Activated T-cell treated with anti-CD3 and anti-CD28 coated beads, Interleukin-2, amount 50 U/mL, for 1 hour (primary cell): Measurements from ENCODE around the gene SCN10A.

Experiments used
- DNase-seq: peaks from one replicate; pipeline ENCODE4 v3.0.0-alpha.2; 2020

Gene SCN10A

GRCh38 chr3:38717355-38718240, 98.4 kb downstream of the SCN10A start:
- DNase-seq = no peak

- no peak for DNase-seq
Measured at GRCh38 chr3:38713121-38713520, 102.9 kb downstream of the SCN10A start.

- DNase-seq = no peak
Measured at GRCh38 chr3:38711321-38711720, 104.7 kb downstream of the SCN10A start.

- DNase-seq = no peak
Measured at GRCh38 chr3:38707730-38708129, 108.3 kb downstream of the SCN10A start.

- no peak for DNase-seq
Measured at GRCh38 chr3:38706961-38707360, 109.1 kb downstream of the SCN10A start.

GRCh38 chr3:38702231-38702630, 113.8 kb downstream of the SCN10A start:
- no peak for DNase-seq

GRCh38 chr3:38698760-38699159, 117.3 kb downstream of the SCN10A start:
- no peak for DNase-seq

GRCh38 chr3:38698061-38698460, 118.0 kb downstream of the SCN10A start:
- no peak for DNase-seq

GRCh38 chr3:38696034-38696433, 120.0 kb downstream of the SCN10A start:
- DNase-seq = no peak

- no peak for DNase-seq
Measured at GRCh38 chr3:38690185-38690584, 125.8 kb downstream of the SCN10A start.

GRCh38 chr3:38689774-38690173, 126.2 kb downstream of the SCN10A start:
- no peak for DNase-seq

GRCh38 chr3:38689346-38689745, 126.7 kb downstream of the SCN10A start:
- no peak for DNase-seq

- DNase-seq = no peak
Measured at GRCh38 chr3:38687321-38687720, 128.7 kb downstream of the SCN10A start.

- no peak for DNase-seq
Measured at GRCh38 chr3:38684546-38684945, 131.5 kb downstream of the SCN10A start.

- no peak for DNase-seq
Measured at GRCh38 chr3:38669668-38670067, 146.3 kb downstream of the SCN10A start.

- DNase-seq = no peak
Measured at GRCh38 chr3:38662544-38662943, 153.5 kb downstream of the SCN10A start.

GRCh38 chr3:38658841-38659240, 157.2 kb downstream of the SCN10A start:
- no peak for DNase-seq

GRCh38 chr3:38657369-38657768, 158.6 kb downstream of the SCN10A start:
- no peak for DNase-seq

GRCh38 chr3:38655708-38656300, 160.2 kb downstream of the SCN10A start:
- DNase-seq = no peak

- no peak for DNase-seq
Measured at GRCh38 chr3:38653685-38654537, 162.1 kb downstream of the SCN10A start.

- no peak for DNase-seq
Measured at GRCh38 chr3:38652934-38653333, 163.1 kb downstream of the SCN10A start.

GRCh38 chr3:38651153-38651789, 164.7 kb downstream of the SCN10A start:
- peak; percentile 74 for DNase-seq
